ENCODE results near the gene PTRHD1. TPM values are rescaled to one million over a fixed set of nuclear protein-coding genes. Genes with fewer than 3 reads are reported as not detected.
"Not testable (repeated sequence)": the region's sequence is repeated elsewhere in the genome, so short reads cannot be mapped to it uniquely, and the experiment has no call there.

Gene PTRHD1
- total RNA-seq, 4 donors from 2014 or later: 17.4 to 30.3 (median 21.6) TPM

DNA sequence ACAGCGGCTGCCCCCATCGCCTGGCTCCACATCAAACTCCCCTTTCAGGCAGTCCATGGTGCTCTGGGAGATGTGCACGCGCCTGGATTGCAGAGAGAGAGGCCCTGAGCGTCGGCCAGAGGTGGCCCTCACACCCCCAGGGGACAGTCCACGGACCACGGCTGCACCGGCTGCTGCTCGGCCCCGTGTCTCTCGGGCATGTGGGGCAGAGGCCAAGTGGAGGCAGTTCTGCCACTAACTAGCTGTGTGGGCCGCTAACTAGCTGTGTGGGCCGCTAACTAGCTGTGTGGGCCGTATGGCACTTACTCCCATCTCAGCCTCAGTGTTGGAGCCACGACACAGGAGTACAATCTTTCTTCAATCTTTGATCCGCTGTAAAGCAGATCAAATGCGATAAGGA is 45.4 kb upstream of the PTRHD1 start:
- TF ChIP-seq, protein P1, sequence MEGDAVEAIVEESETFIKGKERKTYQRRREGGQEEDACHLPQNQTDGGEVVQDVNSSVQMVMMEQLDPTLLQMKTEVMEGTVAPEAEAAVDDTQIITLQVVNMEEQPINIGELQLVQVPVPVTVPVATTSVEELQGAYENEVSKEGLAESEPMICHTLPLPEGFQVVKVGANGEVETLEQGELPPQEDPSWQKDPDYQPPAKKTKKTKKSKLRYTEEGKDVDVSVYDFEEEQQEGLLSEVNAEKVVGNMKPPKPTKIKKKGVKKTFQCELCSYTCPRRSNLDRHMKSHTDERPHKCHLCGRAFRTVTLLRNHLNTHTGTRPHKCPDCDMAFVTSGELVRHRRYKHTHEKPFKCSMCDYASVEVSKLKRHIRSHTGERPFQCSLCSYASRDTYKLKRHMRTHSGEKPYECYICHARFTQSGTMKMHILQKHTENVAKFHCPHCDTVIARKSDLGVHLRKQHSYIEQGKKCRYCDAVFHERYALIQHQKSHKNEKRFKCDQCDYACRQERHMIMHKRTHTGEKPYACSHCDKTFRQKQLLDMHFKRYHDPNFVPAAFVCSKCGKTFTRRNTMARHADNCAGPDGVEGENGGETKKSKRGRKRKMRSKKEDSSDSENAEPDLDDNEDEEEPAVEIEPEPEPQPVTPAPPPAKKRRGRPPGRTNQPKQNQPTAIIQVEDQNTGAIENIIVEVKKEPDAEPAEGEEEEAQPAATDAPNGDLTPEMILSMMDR (IDR thresholded peaks at IDR 0.05): no peak
- no peak for DNase-seq (ENCODE audit: low spot score)
- ATAC-seq (ENCODE audit: low FRiP score): no peak

DNA sequence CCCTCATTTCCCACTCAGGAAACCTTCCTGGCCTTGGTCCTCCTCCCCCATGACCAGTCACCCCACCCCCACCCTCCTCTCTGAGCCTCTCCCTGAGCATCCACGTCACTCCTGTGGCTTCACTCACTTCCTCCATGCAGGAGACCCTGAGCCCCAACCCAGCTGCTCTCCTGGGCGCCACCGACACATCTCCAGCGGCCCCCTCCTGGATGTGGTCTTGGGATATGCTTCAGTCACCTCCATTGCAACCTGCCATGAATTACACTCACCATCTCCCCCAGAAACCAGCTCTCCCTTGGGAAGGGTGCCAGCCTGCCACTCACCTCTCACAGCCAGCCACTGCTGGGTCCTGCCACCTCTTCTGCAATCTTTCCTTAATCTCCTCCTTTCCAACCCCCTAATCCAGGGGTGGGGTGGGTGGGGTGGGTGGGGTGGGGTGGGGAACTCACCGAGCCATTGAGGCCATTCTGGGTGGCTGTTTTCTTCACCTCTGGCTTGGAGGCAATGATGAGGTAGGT is 44.9 kb upstream of the PTRHD1 start:
- ATAC-seq (ENCODE audit: low FRiP score) (no peak), DNase-seq (ENCODE audit: low spot score) (no peak)
- TF ChIP-seq, protein P1 (IDR thresholded peaks at IDR 0.05): no peak

DNA sequence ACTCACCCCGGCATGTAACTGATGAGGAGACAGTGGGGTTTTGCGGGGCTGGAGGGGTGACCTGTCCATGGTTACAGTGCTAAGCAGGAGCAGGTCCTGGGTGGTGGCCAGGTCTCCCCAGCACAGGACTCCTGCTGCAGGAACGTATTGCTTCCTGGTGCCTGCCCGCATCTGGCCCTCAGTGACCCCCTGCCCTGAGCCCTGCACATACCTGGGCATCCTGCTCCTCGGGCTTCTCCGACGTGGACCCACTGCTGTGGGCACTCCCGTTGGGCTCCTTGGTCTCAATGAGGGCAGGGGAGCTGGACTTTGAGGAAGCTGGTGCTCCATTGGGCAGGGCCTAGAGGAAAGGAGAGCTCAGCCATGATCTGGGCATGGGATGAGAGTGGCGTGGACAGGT is 43.5 kb upstream of the PTRHD1 start:
- TF ChIP-seq, protein P1 (IDR thresholded peaks at IDR 0.05): no peak
- ATAC-seq (ENCODE audit: low FRiP score) (no peak), DNase-seq (ENCODE audit: low spot score) (no peak)

DNA sequence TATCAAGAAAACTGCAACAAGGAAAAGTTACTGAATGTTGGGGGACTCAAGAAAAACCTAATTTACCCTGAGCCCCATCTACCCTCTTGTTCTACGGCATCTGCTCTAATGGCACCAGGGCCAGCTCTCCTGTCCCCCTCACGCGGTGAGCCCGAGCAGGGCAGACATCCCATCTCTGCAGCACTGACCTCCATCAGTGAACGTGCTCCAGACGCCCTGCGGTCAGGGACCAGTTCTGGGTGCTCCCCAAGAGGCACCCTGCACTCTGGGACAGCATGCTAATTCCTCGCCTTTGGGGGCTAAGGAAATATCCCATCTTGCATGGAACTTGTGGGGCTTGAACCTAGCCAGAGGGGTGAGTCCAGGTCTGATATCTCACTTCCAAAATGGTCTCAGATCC is 43.0 kb upstream of the PTRHD1 start:
- DNase-seq (ENCODE audit: low spot score) (no peak), ATAC-seq (ENCODE audit: low FRiP score) (no peak)
- TF ChIP-seq, protein P1 (IDR thresholded peaks at IDR 0.05): no peak

DNA sequence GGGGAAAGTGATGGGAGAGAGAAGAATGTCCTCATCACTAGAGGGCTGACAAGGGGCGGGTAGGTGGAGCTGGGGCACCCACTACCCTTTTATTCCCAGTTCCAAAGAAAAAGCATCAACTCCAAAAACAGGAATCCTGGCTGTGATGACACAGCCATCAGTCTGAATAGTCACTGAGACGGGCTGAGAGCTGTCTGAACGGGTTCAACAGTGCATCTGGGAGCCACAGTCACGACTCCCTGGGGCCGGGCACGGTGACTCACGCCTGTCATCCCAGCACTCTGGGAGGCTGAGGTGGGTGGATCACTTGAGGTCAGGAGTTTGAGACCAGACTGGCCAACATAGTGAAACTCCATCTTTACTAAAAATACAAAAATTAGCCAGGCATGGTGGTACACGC is 42.2 kb upstream of the PTRHD1 start:
- not testable (repeated sequence) for DNase-seq (ENCODE audit: low spot score); ATAC-seq (ENCODE audit: low FRiP score)

DNA sequence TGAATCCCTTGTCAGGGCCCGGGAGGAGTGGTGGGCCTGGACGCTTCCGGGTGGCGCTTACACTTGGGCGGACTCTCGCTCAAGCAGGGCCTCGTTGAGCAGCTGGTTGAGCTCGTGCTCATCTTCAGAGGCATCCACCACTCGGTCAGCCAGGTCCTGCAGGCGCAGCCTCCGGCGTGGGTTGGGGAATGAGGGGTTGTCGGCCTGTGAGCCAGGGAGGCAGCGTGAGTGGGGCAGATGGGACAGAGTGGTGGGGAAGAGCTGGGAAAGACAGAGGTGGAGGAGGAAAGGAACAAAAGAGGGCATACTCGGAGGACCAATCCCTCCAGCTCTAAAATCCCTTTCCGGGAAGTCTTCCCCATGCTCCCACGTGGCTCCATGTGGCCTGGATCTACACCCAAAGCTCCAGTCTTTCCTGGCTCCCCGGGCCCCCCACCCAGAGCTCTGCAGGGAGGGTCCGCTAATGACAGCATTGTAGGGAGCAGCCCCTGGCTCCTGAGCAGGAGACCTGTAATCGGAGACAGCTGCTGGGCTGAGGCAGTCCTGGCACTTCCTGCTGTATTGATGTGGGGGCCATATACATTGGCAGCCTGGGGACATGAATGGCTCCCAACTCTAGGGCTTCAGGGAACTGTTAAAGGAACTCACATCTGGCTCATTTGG is 41.7 kb upstream of the PTRHD1 start:
- TF ChIP-seq, protein P1 (IDR thresholded peaks at IDR 0.05): no peak
- DNase-seq (ENCODE audit: low spot score) (no peak), ATAC-seq (ENCODE audit: low FRiP score) (no peak)

DNA sequence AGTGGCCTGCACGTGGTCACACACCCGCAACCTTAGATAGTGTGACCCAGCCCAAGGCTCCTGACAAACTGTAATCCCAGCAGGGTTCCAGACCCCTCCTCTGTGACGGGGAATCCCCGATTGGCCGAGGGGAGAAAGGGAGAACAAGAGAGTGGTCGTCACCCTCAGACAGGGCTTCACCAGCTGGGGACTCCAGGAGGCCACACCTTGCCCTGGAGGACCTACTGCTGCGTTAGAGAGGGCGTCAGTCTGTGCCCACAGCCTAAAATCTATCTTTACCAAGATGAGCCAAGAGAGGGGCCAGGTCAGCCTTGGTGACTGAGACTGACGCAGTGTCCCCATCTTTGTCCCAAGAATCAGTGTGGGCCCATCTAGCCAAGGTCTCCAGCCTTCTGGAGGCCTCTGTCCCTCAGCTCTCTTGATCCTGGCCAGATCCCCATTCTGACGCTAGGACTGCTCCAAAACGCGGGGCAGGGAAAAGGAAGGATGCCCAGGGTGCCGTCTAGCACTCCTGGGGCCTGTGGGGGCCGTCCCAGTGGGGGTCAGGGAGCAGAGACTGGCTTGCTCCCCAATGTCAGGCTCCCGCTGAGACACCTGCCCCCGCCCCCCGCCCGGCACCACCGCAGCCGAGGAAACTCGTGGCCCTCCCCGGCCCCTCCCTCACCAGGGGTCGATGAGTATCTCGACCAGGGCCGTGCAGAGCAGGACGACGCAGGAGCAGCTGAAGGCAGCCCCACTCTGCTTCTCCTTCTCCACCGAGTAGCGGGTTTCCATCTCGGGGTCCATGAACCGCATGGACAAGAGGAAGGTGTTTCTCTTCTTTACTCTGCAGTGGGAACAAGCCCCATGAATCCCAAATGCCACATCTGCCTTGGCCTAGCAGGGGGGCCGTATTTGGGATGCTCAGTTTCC is 40.9 kb upstream of the PTRHD1 start:
- ATAC-seq (ENCODE audit: low FRiP score): no peak
- DNase-seq (ENCODE audit: low spot score): no peak
- TF ChIP-seq, protein P1 (IDR thresholded peaks at IDR 0.05): no peak

Data from omental fat pad (tissue), 4 donors.